ENCODE results near the gene NUP214. TPM values are rescaled to one million over a fixed set of nuclear protein-coding genes. Genes with fewer than 3 reads are reported as not detected.
"Not testable (repeated sequence)": the region's sequence is repeated elsewhere in the genome, so short reads cannot be mapped to it uniquely, and the experiment has no call there.

NUP214 gene
- polyA plus RNA-seq, 1 donor = 27.1 TPM

- DNase-seq (ENCODE audit: low read depth) = no peak
These were observed 67.7 kb downstream of the NUP214 start for GRCh38 chr9:131193051-131193450.

GRCh38 chr9:131194762-131195161, 69.4 kb downstream of the NUP214 start:
- no peak for DNase-seq (ENCODE audit: low read depth)

GRCh38 chr9:131197160-131197911, 72.0 kb downstream of the NUP214 start:
- DNase-seq (ENCODE audit: low read depth) = no peak

- no peak for DNase-seq (ENCODE audit: low read depth)
These were observed 72.8 kb downstream of the NUP214 start for GRCh38 chr9:131198041-131198715.

GRCh38 chr9:131201856-131202255, 76.5 kb downstream of the NUP214 start:
- DNase-seq (ENCODE audit: low read depth) = no peak

GRCh38 chr9:131203431-131204218, 78.2 kb downstream of the NUP214 start:
- no peak for DNase-seq (ENCODE audit: low read depth)

GRCh38 chr9:131204285-131204684, 78.9 kb downstream of the NUP214 start:
- no peak for DNase-seq (ENCODE audit: low read depth)

GRCh38 chr9:131206495-131206894, 81.1 kb downstream of the NUP214 start:
- no peak for DNase-seq (ENCODE audit: low read depth)

GRCh38 chr9:131211920-131212319, 86.5 kb downstream of the NUP214 start:
- not testable (repeated sequence) for DNase-seq (ENCODE audit: low read depth)

GRCh38 chr9:131214286-131214856, 89.0 kb downstream of the NUP214 start:
- no peak for DNase-seq (ENCODE audit: low read depth)

- DNase-seq (ENCODE audit: low read depth) = no peak
These were observed 89.5 kb downstream of the NUP214 start for GRCh38 chr9:131214876-131215275.

- no peak for DNase-seq (ENCODE audit: low read depth)
These were observed 91.4 kb downstream of the NUP214 start for GRCh38 chr9:131216806-131217205.

GRCh38 chr9:131217331-131218031, 92.1 kb downstream of the NUP214 start:
- DNase-seq (ENCODE audit: low read depth) = no peak

GRCh38 chr9:131218370-131218769, 93.0 kb downstream of the NUP214 start:
- DNase-seq (ENCODE audit: low read depth) = no peak

GRCh38 chr9:131220485-131220884, 95.1 kb downstream of the NUP214 start:
- DNase-seq (ENCODE audit: low read depth) = no peak

GRCh38 chr9:131222460-131222859, 97.1 kb downstream of the NUP214 start:
- no peak for DNase-seq (ENCODE audit: low read depth)

GRCh38 chr9:131226226-131226625, 100.8 kb downstream of the NUP214 start:
- DNase-seq (ENCODE audit: low read depth) = no peak

- DNase-seq (ENCODE audit: low read depth) = no peak
These were observed 101.9 kb downstream of the NUP214 start for GRCh38 chr9:131227112-131227958.

- no peak for DNase-seq (ENCODE audit: low read depth)
These were observed 102.6 kb downstream of the NUP214 start for GRCh38 chr9:131227959-131228460.

GRCh38 chr9:131228988-131229387, 103.6 kb downstream of the NUP214 start:
- no peak for DNase-seq (ENCODE audit: low read depth)
